Activated B cell treated with CpG ODN at 0.5 μM for 24 hours (primary cell): Measurements from ENCODE around the gene BABAM2. TPM values are rescaled to one million over a fixed set of nuclear protein-coding genes. Genes with fewer than 3 reads are reported as not detected.

Experiments
- ATAC-seq: fragments of 200-7000 bp; cut with Tn5 transposase; one replicate; pipeline ENCODE4 v1.10.0; 2021; ENCODE audit warnings: low read depth, mild to moderate bottlenecking, moderate library complexity
- CTCF ChIA-PET: fragments of 350-600 bp; sonication (Branson Sonifier 250); formaldehyde crosslinking; loops from one replicate; lab custom pipeline; 2021; ENCODE audit warnings: antibody characterized with exemption; lab: Charles Lee
- POLR2A ChIA-PET: fragments of 350-600 bp; sonication (Branson Sonifier 250); formaldehyde crosslinking; loops from one replicate; lab custom pipeline; 2021; ENCODE audit warnings: antibody characterized with exemption; lab: Charles Lee
- DNase-seq: peaks from one replicate; pipeline ENCODE4 v3.0.0; 2022
- H3K27ac Mint-ChIP-seq: one replicate; pipeline ENCODE4 v1.8.0; 2020; ENCODE audit warnings: mixed read lengths
- H3K27me3 Mint-ChIP-seq: one replicate; pipeline ENCODE4 v1.8.0; 2021; ENCODE audit warnings: mixed read lengths
- H3K36me3 Mint-ChIP-seq: one replicate; pipeline ENCODE4 v1.8.0; 2021; ENCODE audit warnings: low read depth, mixed read lengths
- H3K4me1 Mint-ChIP-seq: one replicate; pipeline ENCODE4 v1.8.0; 2021; ENCODE audit warnings: mixed read lengths
- H3K4me3 Mint-ChIP-seq: one replicate; pipeline ENCODE4 v1.8.0; 2020; ENCODE audit warnings: mild to moderate bottlenecking, mixed read lengths
- H3K9me3 Mint-ChIP-seq: one replicate; pipeline ENCODE4 v1.8.0; 2020; ENCODE audit warnings: mixed read lengths
- CTCF ChIP-seq: fragments of 200-600 bp; IDR thresholded peaks from one replicate; pipeline ENCODE4 v1.8.0; 2022; ENCODE audit warnings: antibody characterized with exemption, mild to moderate bottlenecking
- intact Hi-C: fragments of 100-400 bp; cut with micrococcal nuclease; formaldehyde crosslinking; loops from one replicate; pipeline ENCODE4 v1.15.1; 2024
- total RNA-seq: library from RNA; stranded (reverse); gene quantifications from 2 replicates; pipeline ENCODE4 v1.2.3, GENCODE V29; 2022

BABAM2 gene
- total RNA-seq, 1 donor from 2014 or later: 55.6 TPM

- Mint-ChIP-seq H3K27me3 (no peaks in the 10 kb centered on the region), H3K27ac (no peak overlapping the region), H3K4me3 (no peak overlapping the region), H3K4me1 (no peaks in the 10 kb centered on the region), H3K36me3 (peaks cover 2% of the 10 kb centered on the region), H3K9me3 (no peaks in the 10 kb centered on the region)
- TF ChIP-seq CTCF: no peak
- intact Hi-C loops: no loop called here
- DNase-seq (no peak), ATAC-seq (no peak)
- ChIA-PET POLR2A (no interaction called here), CTCF (no interaction called here)
These were observed 205.9 kb downstream of the BABAM2 start for GRCh38 chr2:28096421-28096820.

GRCh38 chr2:28098501-28099225 is 208.1 kb downstream of the BABAM2 start:
- DNase-seq: no peak
- H3K27me3 Mint-ChIP-seq: no peaks in the 10 kb centered on the region
- intact Hi-C loops: no loop called here
- no peak for ATAC-seq
- H3K9me3 Mint-ChIP-seq: no peaks in the 10 kb centered on the region
- ChIA-PET POLR2A (no interaction called here), CTCF (no interaction called here)
- no peak for TF ChIP-seq CTCF
- no peaks in the 10 kb centered on the region for H3K4me1 Mint-ChIP-seq
- H3K27ac Mint-ChIP-seq: no peak overlapping the region
- peaks cover 2% of the 10 kb centered on the region for H3K36me3 Mint-ChIP-seq
- no peak overlapping the region for H3K4me3 Mint-ChIP-seq

GRCh38 chr2:28101123-28101522 is 210.6 kb downstream of the BABAM2 start:
- intact Hi-C loops: no loop called here
- Mint-ChIP-seq H3K36me3 (peaks cover 4% of the 10 kb centered on the region), H3K27me3 (no peaks in the 10 kb centered on the region), H3K4me1 (no peaks in the 10 kb centered on the region), H3K9me3 (no peaks in the 10 kb centered on the region), H3K4me3 (no peak overlapping the region), H3K27ac (no peak overlapping the region)
- TF ChIP-seq CTCF: no peak
- no peak for ATAC-seq
- no peak for DNase-seq
- POLR2A ChIA-PET: no interaction called here
- CTCF ChIA-PET: no interaction called here

- intact Hi-C loops: no loop called here
- no peak for ATAC-seq
- Mint-ChIP-seq H3K36me3 (peaks cover 4% of the 10 kb centered on the region), H3K27me3 (no peaks in the 10 kb centered on the region), H3K9me3 (no peaks in the 10 kb centered on the region), H3K4me3 (no peak overlapping the region), H3K27ac (no peak overlapping the region), H3K4me1 (no peaks in the 10 kb centered on the region)
- TF ChIP-seq CTCF: no peak
- CTCF ChIA-PET: no interaction called here
- DNase-seq: no peak
- POLR2A ChIA-PET: no interaction called here
These were observed 211.4 kb downstream of the BABAM2 start for GRCh38 chr2:28101892-28102291.

GRCh38 chr2:28102455-28102874 is 211.9 kb downstream of the BABAM2 start:
- no peak overlapping the region for H3K4me3 Mint-ChIP-seq
- TF ChIP-seq CTCF: no peak
- no peak for DNase-seq
- CTCF ChIA-PET: no interaction called here
- intact Hi-C loops: no loop called here
- H3K27me3 Mint-ChIP-seq: no peaks in the 10 kb centered on the region
- H3K9me3 Mint-ChIP-seq: no peaks in the 10 kb centered on the region
- no peak overlapping the region for H3K27ac Mint-ChIP-seq
- no peaks in the 10 kb centered on the region for H3K4me1 Mint-ChIP-seq
- POLR2A ChIA-PET: no interaction called here
- no peak for ATAC-seq
- H3K36me3 Mint-ChIP-seq: peaks cover 4% of the 10 kb centered on the region
